NCI-H82 treated with DMSO at 0.1 percent for 48 hours (cell line): ENCODE data around the gene MYO5B.
"Not testable (repeated sequence)": the region's sequence is repeated elsewhere in the genome, so short reads cannot be mapped to it uniquely, and the experiment has no call there.

Source experiments
- DNase-seq: peaks from one replicate; lab custom pipeline; 2025; ENCODE audit not compliant: unreplicated experiment; lab: John Stamatoyannopoulos, UW

Gene MYO5B

DNA sequence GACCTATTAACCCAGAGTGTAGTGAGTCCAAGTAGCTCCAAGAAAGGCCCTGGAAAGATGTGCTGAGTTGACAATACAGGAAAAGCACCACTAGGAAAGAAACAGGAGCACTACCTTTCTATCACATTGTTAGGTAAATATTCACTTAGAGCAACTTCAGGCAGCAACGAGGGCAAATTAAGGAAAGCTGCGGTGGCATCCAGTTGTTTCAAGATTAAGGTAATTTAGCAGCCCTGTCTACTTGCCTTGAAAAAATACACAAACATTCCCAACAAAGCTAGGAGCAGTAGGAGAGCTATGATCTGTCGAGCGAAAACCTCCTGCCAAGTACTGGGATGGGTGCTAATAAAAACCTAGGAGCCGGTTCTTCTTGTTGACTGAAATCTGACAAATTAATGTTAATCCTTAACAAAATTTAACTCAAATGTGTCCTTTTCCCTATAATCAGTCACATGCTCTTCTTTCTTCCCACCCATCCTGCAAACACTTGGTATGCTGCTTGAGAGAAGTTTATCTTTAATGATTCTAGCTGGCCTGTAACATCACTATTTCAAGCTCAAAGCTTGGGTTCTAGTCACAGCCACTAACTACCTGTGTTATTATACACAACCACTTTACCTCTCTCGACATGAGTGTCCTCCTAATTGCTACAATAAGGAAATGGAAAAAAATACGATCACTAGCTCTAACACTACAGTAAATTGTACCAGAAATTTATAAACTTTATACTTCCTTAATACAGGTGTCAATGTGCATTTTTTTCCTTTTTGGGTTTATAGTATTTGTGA lies 383.6 kb downstream of the MYO5B start:
- DNase-seq: peak; percentile 29

DNA sequence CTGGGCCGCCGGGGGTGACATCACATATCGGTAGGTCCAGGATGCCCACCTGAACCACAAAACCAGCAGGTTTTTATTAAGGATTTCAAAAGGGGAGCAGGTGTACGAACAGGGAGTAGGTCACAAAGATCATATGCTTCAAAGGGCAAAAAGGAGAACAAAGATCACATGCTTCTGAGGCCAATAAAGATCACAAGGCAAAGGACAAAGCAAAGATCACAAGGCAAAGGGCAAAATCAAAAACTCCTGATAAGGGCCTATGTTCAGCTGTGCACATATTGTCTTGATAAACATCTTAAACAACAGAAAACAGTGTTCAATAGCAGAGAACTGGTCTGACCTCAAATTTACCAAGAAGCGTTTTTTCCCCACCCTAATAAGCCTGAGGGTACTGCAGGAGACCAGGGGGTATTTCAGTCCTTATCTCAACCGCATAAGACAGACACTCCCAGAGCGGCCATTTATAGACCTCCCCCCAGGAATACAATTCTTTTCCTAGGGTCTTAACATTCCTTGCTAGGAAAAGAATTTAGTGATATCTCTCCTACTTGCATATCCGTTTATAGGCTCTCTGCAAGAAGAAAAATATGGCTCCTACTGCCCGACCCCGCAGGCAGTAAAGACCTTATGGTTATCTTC lies 386.3 kb downstream of the MYO5B start:
- not testable (repeated sequence) for DNase-seq

DNA sequence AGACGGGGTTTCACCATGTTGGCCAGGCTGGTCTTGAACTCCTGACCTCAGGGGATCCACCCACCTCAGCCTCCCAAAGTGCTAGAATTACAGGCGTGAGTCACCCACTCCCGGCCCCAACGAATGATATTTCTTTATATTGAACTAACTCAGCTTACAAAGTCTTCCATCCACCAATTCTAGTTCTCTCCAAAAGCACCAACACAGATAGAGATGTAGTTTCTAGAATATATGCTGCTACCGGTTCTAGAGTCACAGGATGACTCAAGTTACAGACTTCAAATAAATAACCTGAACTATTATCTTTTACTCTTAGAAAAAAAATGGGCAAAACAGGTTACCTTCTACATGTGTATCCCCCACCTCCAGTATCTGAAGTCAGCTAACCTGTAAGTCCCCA lies 390.9 kb downstream of the MYO5B start:
- no peak for DNase-seq

DNA sequence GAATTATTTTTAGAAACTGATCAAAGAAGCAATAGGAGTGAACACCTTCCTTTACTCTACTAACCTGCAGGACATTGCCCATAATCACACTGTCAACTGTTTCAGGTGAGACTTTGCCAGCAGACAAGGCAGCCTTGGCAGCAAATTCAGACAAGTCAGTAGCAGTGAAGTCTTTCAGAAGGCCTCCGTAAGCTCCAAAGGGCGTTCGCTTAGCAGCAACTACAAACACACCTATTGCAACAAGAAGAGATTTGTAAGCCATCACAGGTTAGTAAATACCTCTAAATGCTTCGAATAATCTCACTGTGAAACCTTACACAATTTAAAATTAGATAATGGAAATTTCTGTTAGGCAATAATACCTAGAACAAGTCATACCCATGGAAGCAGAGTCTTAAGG lies 392.3 kb downstream of the MYO5B start:
- no peak for DNase-seq

DNA sequence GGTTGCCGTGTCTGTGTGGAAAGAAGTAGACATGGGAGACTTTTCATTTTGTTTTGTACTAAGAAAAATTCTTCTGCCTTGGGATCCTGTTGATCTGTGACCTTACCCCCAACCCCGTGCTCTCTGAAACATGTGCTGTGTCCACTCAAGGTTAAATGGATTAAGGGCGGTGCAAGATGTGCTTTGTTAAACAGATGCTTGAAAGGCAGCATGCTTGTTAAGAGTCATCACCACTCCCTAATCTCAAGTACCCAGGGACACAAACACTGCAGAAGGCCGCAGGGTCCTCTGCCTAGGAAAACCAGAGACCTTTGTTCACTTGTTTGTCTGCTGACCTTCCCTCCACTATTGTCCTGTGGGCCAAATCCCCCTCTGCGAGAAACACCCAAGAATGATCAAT lies 394.5 kb downstream of the MYO5B start:
- not testable (repeated sequence) for DNase-seq

DNA sequence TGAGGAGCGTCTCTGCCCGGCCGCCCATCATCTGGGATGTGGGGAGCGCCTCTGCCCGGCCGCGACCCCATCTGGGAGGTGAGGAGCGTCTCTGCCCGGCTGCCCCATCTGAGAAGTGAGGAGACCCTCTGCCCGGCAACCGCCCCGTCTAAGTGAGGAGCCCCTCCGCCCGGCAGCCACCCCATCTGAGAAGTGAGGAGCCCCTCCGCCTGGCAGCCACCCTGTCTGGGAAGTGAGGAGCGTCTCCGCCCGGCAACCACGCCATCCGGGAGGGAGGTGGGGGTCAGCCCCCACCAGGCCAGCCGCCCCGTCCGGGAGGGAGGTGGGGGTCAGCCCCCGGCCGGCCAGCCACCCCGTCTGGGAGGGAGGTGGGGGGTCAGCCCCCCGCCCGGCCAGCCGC lies 395.1 kb downstream of the MYO5B start:
- not testable (repeated sequence) for DNase-seq

DNA sequence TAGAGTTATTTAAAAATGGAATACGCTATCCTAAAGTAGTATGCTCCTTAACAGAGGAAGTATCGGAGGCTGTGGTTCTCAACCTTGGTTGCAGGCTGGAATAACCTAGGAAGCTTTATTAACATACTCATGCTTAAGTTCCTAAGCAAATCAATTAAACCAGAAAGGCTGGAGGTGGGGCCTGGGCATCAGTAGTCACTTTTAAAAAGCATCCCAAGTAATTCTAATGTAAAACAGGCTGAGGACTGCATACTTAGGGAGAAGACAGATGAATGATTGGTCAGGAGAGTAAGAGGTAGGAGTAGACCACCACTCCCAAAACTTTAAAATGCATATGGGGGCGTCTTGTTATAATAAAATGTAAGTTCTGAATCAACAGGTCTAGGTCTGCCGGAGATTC lies 396.9 kb downstream of the MYO5B start:
- DNase-seq: no peak

DNA sequence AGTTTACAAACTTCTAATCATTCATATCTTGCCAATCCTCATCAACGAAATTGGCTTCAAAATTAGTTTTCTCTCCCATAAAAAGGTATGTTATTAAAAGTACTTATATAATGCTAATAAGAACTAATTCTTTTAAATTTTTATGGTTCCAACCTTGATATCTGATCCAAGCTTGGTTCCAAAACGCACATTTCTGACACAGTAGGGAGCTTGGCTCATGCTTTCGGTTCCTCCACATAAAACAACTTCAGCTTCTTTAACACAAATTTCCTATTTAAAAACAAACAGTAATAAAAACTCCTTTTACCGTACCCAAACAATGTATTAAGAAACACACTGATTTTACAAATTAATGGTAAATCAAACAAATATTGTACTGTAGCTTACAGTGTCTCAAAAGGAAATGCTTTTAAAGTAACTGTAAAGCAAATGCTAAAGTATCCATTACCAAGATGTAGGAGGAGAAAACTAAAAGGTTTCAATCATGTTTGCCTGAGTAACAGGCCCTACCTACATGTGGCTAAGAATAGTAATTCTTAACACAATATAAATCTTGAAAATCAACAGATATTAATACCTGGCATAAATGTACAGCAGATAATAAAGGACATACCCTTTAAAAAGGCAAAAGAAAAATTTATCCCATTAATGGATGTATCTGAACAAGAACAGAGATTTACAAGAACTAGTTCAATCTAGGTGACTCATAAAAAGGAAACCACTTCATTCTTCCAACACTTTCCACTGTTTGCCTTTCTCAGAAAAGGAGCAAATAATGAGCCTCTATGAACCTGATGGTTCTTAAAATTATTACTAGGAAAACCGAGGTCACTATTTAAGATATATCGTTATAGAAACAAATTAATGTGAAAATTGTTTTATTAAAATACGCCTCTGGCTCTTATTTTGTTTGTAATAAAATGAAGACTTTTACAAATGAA lies 399.1 kb downstream of the MYO5B start:
- DNase-seq: no peak

DNA sequence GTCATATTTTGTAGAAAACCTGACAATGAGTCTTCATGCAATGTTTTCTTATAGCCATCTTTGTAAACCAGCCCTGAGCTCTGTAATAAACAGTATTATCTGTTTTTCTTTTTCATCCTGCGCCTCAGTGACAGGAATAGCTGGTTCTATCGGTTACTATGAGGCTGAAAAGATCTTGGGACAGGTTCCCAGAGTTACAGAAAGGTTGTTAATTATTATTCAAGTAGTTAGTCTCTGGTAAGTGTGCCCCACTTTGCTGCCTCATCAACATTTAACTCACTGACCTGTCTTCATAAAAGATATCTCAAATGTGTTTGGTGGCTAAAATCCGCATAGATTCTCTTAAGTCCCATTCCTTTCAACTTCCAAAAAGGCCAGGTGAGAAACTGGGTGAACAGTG lies 400.2 kb downstream of the MYO5B start:
- DNase-seq: no peak

DNA sequence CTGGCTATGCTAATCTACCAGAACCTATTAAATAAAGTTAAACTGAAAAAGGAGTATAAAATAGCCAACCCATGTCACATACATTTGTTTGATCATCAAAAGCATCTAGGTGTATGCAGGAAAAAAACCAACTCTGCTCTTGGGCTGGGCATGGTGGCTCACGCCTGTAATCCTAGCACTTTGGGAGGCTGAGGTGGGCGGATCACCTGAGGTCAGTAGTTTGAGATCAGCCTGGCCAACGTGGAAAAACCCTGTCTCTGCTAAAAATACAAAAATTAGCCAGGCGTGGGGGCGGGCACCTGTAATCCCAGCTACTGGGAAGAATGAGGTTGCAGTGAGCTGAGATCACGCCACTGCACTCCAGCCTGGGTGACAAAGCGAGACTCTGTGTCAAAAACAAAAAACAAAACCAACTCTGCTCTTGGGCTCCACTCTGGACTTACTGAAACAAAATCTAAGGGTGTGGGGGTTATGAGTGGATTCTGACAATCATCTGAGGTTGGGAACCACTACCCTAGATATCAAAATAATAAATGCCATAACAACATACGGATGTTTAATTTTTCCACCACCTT lies 405.3 kb downstream of the MYO5B start:
- DNase-seq: not testable (repeated sequence)

DNA sequence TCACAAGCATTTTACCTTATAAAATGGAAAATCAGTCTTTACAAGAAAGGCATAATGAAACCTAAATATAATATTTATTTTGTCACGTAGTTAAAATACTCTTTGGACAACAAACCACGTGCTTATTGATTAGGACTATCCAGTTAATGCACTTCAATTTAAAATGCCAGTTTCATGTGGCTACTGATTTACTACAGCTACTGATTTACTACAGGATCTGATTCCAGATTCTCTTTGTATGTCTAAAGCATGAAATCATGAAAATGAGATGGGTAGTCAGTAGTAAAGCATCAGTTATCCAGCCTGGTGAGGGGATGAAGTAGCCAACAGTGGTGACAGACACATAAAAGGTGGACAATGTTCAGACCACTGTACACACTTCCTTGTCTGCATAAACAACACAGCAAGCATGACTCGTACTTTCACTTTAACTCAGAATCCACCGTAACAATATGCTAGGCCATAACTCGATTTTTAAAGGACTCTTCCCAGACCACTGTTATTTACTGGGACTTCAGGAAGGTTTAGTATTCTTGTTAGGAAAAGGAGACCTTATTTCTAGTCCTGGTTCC lies 406.5 kb downstream of the MYO5B start:
- no peak for DNase-seq

DNA sequence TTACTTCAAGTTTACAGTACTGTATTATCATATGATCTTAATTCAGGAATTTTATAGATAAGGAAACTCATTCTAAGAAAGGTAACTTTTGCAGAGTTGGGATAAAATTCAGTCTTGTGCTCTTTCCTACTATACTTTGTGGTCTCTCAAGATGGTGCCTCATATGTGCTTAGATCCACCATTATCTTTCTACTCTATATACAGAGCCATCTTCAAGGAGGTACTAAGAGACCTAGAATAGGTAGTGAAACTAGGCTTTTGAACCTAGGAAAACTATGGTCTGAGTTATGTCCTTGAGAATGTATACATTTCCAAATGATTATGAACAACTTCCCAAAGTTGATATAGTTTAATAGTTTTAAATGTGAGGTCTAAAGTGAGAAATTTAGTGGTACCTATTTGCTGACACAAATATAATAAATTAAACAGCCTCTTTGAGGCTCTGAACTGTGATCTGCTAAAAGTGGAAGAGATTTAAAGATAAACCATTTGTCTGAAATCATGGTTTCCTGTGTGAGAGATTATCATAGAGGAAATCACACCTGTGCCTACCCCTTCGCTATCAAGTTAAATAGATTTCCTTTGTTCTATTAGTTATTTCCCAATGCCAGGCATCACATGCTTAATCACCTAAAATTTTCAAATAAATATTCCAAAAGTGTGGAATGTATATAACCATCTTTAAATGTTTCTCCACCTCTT lies 408.8 kb downstream of the MYO5B start:
- no peak for DNase-seq

DNA sequence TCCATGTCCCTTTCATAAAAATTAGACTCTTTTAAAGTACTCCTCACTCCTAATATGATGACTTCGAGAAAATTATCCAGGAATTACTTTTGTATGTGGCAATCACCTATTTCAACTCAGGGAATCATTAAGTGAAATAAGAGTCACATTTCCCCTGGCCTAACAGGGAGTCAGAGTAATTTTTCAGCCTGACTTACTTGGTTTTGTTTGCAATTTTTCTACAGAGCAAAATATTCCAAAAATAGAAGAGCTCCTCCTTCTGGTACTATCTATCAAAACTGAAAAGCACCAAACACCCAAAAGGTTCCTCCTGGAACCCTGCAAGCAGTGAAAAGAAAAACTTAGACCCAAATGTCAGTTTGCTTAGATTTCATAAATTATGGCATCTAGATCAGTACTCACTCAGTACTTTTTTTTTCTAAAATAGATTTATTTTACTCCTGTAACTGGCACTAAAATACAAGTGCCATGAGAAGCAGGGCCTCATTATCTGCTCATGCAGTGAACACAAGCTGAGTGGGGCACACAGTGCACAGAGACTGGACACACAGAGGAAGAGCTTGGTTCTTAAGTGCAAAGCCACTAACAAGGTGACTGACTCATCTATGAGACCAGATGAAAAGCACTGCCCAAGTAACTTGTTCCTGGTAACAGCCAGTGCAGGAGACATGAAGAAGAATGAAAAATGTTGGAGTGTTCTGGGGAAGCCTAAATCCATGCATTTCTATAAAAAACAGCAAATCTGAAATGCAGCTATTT lies 410.3 kb downstream of the MYO5B start:
- no peak for DNase-seq

DNA sequence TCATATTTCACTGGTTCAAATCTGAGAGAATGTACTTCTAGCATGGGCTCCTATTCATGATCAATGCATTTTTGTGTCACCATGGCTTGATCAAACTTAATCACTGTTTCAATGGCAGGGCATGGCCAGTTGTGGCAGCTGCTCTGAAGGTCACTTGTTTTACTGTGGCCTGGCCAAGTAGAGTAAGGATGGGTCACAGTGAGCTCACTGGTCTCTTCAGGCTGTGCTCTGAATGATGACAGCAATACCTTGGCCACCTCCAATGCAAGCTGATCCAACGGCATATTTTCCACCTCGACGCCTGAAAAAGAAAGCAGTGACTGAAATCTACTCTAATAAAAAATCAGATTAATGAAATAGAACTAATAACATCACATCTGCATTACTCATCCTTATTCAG lies 411.3 kb downstream of the MYO5B start:
- not testable (repeated sequence) for DNase-seq

DNA sequence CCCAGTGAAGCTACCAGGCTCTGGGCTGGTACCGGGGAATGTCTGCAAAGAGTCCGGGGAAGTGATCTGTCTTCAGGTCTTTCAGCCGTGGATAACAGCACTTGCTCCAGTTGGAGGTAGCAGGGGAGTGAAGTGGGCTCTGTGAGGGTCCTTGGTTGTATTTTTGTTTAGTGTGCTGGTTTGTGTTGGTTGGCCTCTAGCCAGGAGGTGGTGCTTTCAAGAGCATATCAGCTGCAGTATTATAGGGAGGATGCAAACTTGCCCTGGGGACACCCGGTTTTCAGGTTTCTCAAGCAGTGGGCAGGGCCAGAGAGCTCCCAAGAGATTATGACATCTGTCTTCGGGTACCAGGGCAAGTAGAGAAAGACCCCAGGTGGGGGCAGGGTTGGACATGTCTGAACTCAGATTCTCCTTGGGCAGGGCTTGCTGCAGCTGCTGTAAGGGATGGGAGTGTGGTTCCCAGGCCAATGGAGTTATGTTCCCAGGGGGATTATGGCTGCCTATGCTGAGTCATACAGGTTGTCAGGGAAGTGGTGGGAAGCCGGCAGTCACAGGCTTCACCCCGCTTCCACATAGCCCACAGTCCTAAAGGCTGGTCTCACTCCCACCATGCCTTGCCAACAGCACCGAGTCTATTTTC lies 416.0 kb downstream of the MYO5B start:
- DNase-seq: peak; percentile 22
